Measurements from ENCODE around the gene SMIM10L1. TPM values are rescaled to one million over a fixed set of nuclear protein-coding genes. Genes with fewer than 3 reads are reported as not detected.

Gene SMIM10L1
- polyA plus RNA-seq, 2 of the 4 experiments (the other 2 are of a cell fraction): 6.2 to 8.3 TPM

DNA sequence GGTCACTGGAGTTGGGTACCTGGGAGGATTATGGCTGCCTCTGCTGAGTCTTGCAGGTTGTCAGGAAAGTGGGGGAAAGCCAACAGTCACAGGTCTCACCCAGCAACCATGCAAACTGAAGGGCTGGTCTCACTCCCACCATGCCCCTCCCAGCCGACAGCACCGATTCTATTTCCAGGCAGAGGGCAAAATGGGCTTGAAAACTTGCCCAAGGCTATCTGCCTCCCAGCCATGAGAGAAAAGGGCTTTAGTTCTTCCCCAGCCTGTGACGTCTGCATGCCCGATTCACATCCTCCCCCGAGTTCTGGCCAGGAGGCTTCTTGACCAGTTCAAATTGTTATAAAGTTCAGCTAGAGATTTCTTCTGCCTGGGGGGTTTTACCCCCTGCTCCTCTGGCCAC, 26.7 kb upstream of the SMIM10L1 start:
- DNase-seq (ENCODE audit: low read depth in 1 of 2, low spot score in 1 of 2) (no peak), FAIRE-seq (no peak), ATAC-seq (no peak)
- Histone ChIP-seq H3K4me1 (no peaks in the 10 kb centered on the region), H3K27ac (no peak overlapping the region), H3K9me3 (no peaks in the 10 kb centered on the region), H3K4me3 (no peak overlapping the region), H3K4me2 (no peak overlapping the region)
- POLR2A ChIA-PET: interaction anchor here (3.0 kb wide), 1 partner anchor 27 kb away, joined by 9 read pairs; the partner anchor contains the start of gene SMIM10L1
- 73% methylated on average over 5 of the region's 5 CpGs for WGBS (ENCODE audit: missing lambda C conversion rate)
- TF ChIP-seq, protein P1, sequence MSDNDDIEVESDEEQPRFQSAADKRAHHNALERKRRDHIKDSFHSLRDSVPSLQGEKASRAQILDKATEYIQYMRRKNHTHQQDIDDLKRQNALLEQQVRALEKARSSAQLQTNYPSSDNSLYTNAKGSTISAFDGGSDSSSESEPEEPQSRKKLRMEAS (IDR thresholded peaks at IDR 0.05): no peak
- no peak for TF ChIP-seq NFE2L2 (conservative IDR thresholded peaks at IDR 0.05; ENCODE audit: low read length)
- TF ChIP-seq, protein P2, sequence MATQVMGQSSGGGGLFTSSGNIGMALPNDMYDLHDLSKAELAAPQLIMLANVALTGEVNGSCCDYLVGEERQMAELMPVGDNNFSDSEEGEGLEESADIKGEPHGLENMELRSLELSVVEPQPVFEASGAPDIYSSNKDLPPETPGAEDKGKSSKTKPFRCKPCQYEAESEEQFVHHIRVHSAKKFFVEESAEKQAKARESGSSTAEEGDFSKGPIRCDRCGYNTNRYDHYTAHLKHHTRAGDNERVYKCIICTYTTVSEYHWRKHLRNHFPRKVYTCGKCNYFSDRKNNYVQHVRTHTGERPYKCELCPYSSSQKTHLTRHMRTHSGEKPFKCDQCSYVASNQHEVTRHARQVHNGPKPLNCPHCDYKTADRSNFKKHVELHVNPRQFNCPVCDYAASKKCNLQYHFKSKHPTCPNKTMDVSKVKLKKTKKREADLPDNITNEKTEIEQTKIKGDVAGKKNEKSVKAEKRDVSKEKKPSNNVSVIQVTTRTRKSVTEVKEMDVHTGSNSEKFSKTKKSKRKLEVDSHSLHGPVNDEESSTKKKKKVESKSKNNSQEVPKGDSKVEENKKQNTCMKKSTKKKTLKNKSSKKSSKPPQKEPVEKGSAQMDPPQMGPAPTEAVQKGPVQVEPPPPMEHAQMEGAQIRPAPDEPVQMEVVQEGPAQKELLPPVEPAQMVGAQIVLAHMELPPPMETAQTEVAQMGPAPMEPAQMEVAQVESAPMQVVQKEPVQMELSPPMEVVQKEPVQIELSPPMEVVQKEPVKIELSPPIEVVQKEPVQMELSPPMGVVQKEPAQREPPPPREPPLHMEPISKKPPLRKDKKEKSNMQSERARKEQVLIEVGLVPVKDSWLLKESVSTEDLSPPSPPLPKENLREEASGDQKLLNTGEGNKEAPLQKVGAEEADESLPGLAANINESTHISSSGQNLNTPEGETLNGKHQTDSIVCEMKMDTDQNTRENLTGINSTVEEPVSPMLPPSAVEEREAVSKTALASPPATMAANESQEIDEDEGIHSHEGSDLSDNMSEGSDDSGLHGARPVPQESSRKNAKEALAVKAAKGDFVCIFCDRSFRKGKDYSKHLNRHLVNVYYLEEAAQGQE (IDR thresholded peaks at IDR 0.05): no peak
- no peak for TF ChIP-seq NPAS2 (CRISPR knock-in tag; IDR thresholded peaks at IDR 0.05; ENCODE audit: borderline replicate concordance)
- TF ChIP-seq RCOR1 (IDR thresholded peaks at IDR 0.05; ENCODE audit: low read depth, low read length): no peak
- TF ChIP-seq, protein P3, sequence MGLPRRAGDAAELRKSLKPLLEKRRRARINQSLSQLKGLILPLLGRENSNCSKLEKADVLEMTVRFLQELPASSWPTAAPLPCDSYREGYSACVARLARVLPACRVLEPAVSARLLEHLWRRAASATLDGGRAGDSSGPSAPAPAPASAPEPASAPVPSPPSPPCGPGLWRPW (IDR thresholded peaks at IDR 0.05): no peak
- TF ChIP-seq CEBPB (IDR thresholded peaks at IDR 0.05): no peak
- no peak for TF ChIP-seq PHF8 (IDR thresholded peaks at IDR 0.05; ENCODE audit: borderline replicate concordance, low read depth)
- no peak for TF ChIP-seq TP53 (CRISPR knock-in tag; IDR thresholded peaks at IDR 0.05)
- TF ChIP-seq GATA3 (IDR thresholded peaks at IDR 0.05; ENCODE audit: borderline replicate concordance): no peak
- CTCF ChIA-PET: interaction anchor here (0.7 kb wide), 1 partner anchor 9 kb away, joined by 4 read pairs; no protein-coding TSS in a partner anchor

DNA sequence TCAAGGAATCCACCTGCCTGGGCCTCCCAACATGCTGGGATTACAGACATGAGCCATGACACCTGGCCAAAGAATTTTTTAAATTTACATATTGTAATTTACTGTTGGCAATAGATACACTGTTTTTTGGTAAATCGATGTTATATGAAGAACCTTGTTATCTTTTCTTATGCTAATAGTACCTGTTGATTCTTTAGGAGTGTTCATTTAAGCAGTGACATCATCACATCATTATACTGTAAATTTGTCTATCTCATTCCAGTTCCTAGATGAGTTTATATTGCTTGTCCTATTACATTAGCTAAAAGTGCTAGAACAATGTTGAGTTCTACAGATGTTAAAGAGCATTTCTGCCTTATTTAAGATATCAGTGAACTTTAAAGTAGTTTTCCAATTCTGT, 23.6 kb upstream of the SMIM10L1 start:
- 90% methylated on average over 1 of the region's 1 CpG for WGBS (ENCODE audit: missing lambda C conversion rate)
- Histone ChIP-seq H3K4me3 (no peak overlapping the region), H3K4me1 (no peaks in the 10 kb centered on the region), H3K9me3 (0 out of 3 replicates have a peak, but pooled peaks cover 4% of the 10 kb centered on the region), H3K27ac (no peak overlapping the region), H3K4me2 (no peak overlapping the region)
- ATAC-seq (no peak), FAIRE-seq (no peak), DNase-seq (ENCODE audit: low read depth in 1 of 2, low spot score in 1 of 2) (no peak)
- TF ChIP-seq, protein P4, sequence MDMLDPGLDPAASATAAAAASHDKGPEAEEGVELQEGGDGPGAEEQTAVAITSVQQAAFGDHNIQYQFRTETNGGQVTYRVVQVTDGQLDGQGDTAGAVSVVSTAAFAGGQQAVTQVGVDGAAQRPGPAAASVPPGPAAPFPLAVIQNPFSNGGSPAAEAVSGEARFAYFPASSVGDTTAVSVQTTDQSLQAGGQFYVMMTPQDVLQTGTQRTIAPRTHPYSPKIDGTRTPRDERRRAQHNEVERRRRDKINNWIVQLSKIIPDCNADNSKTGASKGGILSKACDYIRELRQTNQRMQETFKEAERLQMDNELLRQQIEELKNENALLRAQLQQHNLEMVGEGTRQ (IDR thresholded peaks at IDR 0.05): no peak
- no peak for TF ChIP-seq EHMT2 (IDR thresholded peaks at IDR 0.05; ENCODE audit: low read depth)
- TF ChIP-seq FOSL2 (IDR thresholded peaks at IDR 0.05): no peak
- no peak for TF ChIP-seq FOSL2 (CRISPR knock-in tag; IDR thresholded peaks at IDR 0.05)
- ChIA-PET POLR2A (no interaction called here), CTCF (no interaction called here)

DNA sequence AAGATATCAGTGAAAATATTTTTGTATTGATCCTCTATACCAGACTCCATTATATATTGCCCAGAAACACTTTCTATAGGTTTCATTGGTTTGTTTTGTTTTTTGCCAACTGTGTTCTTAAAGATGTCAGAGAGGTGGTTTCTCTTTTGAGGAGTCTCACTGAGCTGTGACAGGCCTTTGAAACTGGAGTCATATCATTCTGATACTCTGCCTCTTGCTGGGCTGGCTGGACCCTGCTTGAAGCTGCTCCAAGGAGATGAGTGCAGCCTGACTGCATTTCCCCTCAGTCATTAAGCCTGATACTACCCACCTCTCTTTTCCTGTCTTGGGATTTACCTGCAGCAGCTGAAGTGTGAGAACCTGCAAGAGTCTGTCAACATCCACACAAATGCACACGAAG, 20.2 kb upstream of the SMIM10L1 start:
- POLR2A ChIA-PET: no interaction called here
- 39% methylated on average over 1 of the region's 1 CpG for WGBS (ENCODE audit: missing lambda C conversion rate)
- TF ChIP-seq, protein P3 (IDR thresholded peaks at IDR 0.05): no peak
- TF ChIP-seq CHD2 (IDR thresholded peaks at IDR 0.05; ENCODE audit: low read length, partially characterized antibody) (no peak), RCOR1 (IDR thresholded peaks at IDR 0.05; ENCODE audit: low read depth, low read length) (no peak), JUNB (IDR thresholded peaks at IDR 0.05) (no peak), FOSL2 (IDR thresholded peaks at IDR 0.05) (no peak), FOSL2 (CRISPR knock-in tag; IDR thresholded peaks at IDR 0.05) (no peak), KDM1A (IDR thresholded peaks at IDR 0.05; ENCODE audit: low read depth) (no peak), NR3C1 (IDR thresholded peaks at IDR 0.05) (no peak), TP53 (CRISPR knock-in tag; IDR thresholded peaks at IDR 0.05) (no peak), EHF (CRISPR knock-in tag; IDR thresholded peaks at IDR 0.05) (no peak), POLR2A (IDR thresholded peaks at IDR 0.05; ENCODE audit: low read length) (no peak), MAZ (IDR thresholded peaks at IDR 0.05; ENCODE audit: borderline replicate concordance, low read depth, low read length) (no peak), NPAS2 (CRISPR knock-in tag; IDR thresholded peaks at IDR 0.05; ENCODE audit: borderline replicate concordance) (no peak), SREBF2 (IDR thresholded peaks at IDR 0.05) (no peak), HEYL (CRISPR knock-in tag; IDR thresholded peaks at IDR 0.05) (no peak), KDM5A (IDR thresholded peaks at IDR 0.05) (no peak)
- TF ChIP-seq, protein P5, sequence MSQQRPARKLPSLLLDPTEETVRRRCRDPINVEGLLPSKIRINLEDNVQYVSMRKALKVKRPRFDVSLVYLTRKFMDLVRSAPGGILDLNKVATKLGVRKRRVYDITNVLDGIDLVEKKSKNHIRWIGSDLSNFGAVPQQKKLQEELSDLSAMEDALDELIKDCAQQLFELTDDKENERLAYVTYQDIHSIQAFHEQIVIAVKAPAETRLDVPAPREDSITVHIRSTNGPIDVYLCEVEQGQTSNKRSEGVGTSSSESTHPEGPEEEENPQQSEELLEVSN (IDR thresholded peaks at IDR 0.05; ENCODE audit: borderline replicate concordance, low read depth): no peak
- TF ChIP-seq, protein P6, sequence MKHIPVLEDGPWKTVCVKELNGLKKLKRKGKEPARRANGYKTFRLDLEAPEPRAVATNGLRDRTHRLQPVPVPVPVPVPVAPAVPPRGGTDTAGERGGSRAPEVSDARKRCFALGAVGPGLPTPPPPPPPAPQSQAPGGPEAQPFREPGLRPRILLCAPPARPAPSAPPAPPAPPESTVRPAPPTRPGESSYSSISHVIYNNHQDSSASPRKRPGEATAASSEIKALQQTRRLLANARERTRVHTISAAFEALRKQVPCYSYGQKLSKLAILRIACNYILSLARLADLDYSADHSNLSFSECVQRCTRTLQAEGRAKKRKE (CRISPR knock-in tag; IDR thresholded peaks at IDR 0.05; ENCODE audit: low read depth): no peak
- H3K27ac ChIP-seq: no peak overlapping the region
- no peak for FAIRE-seq
- H3K9me3 ChIP-seq: 0 out of 3 replicates have a peak, but pooled peaks cover 4% of the 10 kb centered on the region
- DNase-seq (ENCODE audit: low read depth in 1 of 2, low spot score in 1 of 2): no peak
- no peaks in the 10 kb centered on the region for H3K4me1 ChIP-seq
- H3K4me3 ChIP-seq: no peak overlapping the region
- no peak overlapping the region for H3K4me2 ChIP-seq
- ATAC-seq: no peak
- CTCF ChIA-PET: no interaction called here

Data from A549 (cell line).